K562 (cell line): ENCODE measurements around the gene PIP4K2C. TPM values are rescaled to one million over a fixed set of nuclear protein-coding genes. Genes with fewer than 3 reads are reported as not detected.

Experiments used
- ATAC-seq: fragments of 200-7000 bp; cut with Tn5 transposase; 3 replicates; pipeline ENCODE4 v1.9.1; 2020; ENCODE audit warnings: moderate library complexity
- BruUV-seq: library from RNA; stranded (reverse); fragments of 400-500 nt; replicated peaks from 2 replicates; lab custom pipeline; 2021; lab: Mats Ljungman, UMichigan
- CTCF ChIA-PET: fragments of 300-600 bp; formaldehyde crosslinking; extraction: SDS; loops from one replicate; lab custom pipeline; 2021; ENCODE audit warnings: low intra/inter-chr PET ratio; lab: Yijun Ruan, JAX
- POLR2A ChIA-PET: fragments of 300-600, 350-650 bp; sonication (Branson Sonifier 250); formaldehyde crosslinking; extraction: SDS; loops from one replicate; lab custom pipeline; 2021; ENCODE audit warnings: antibody characterized with exemption, inconsistent platforms; lab: Yijun Ruan, JAX
- DNase-seq, 4 experiments: peaks; one replicate each; pipeline versions ENCODE4 v3.0.0 to v3.0.0-alpha.2; 2011 to 2018; ENCODE audit warnings: low spot score in 3 of 4, mixed read lengths in 3 of 4; ENCODE audit errors: extremely low read depth in 1 of 4
- FAIRE-seq: peaks from 2 replicates; lab custom pipeline; 2011; peaks lifted over from hg19 to GRCh38; lab: Jason Lieb, UNC
- H2AFZ ChIP-seq: 2 replicates; pipeline ENCODE4 v1.6.0; 2011; ENCODE audit warnings: low read depth, low read length, control low read depth, inconsistent platforms
- H3K27ac ChIP-seq: fragments of 200-600 bp; 3 replicates; pipeline ENCODE4 v1.8.0; 2011; ENCODE audit warnings: low read depth, mild to moderate bottlenecking, control low read depth, inconsistent platforms, low read length, moderate library complexity, mixed read lengths; ENCODE audit errors: extremely low read depth
- H3K27me3 ChIP-seq, 2 experiments: fragments of 300-600 bp in 1 of 2; 2 replicates in 1 of 2; 3 replicates in 1 of 2; pipeline versions ENCODE4 v1.6.0 to v1.8.0; 2011; ENCODE audit warnings: inconsistent platforms in 2 of 2, low read length in 2 of 2, mild to moderate bottlenecking in 1 of 2, mixed read lengths in 1 of 2, moderate library complexity in 1 of 2; ENCODE audit not compliant: control insufficient read depth in 2 of 2, insufficient read depth in 2 of 2
- H3K36me3 ChIP-seq: fragments of 300-600 bp; 3 replicates; pipeline ENCODE4 v1.8.0; 2011; ENCODE audit warnings: mild to moderate bottlenecking, low read length, inconsistent platforms; ENCODE audit not compliant: control insufficient read depth, insufficient read depth
- H3K4me1 ChIP-seq, 2 experiments: fragments of 200-600 bp in 1 of 2; replicated peaks in 1 of 2; 2 replicates in 1 of 2; 3 replicates in 1 of 2; pipeline versions ENCODE4 v1.5.1 to v1.8.0; 2011; ENCODE audit warnings: inconsistent platforms in 2 of 2, low read length in 2 of 2, mild to moderate bottlenecking in 1 of 2, mixed read lengths in 1 of 2, moderate library complexity in 1 of 2; ENCODE audit not compliant: control insufficient read depth in 2 of 2, insufficient read depth in 2 of 2
- H3K4me2 ChIP-seq: 2 replicates; pipeline ENCODE4 v1.6.1; 2011; ENCODE audit warnings: low read length, control low read depth, inconsistent platforms, mixed read lengths; ENCODE audit not compliant: insufficient read depth
- H3K4me3 ChIP-seq: fragments of 200-600 bp; sonication (generic), shearing (Covaris generic); 2 replicates; pipeline ENCODE4 v1.5.1; 2016; ENCODE audit warnings: control low read depth, inconsistent platforms
- H3K79me2 ChIP-seq: fragments of 200-600 bp; 3 replicates; pipeline ENCODE4 v1.8.0; 2011; ENCODE audit warnings: low read length, inconsistent platforms; ENCODE audit not compliant: control insufficient read depth, insufficient read depth
- H3K9ac ChIP-seq, 2 experiments: 2 replicates each; pipeline versions ENCODE4 v1.6.0 to v1.6.1; 2011; ENCODE audit warnings: low read depth in 2 of 2, low read length in 2 of 2, control low read depth in 1 of 2, inconsistent platforms in 1 of 2, mild to moderate bottlenecking in 1 of 2, mixed read lengths in 1 of 2; ENCODE audit not compliant: insufficient read depth in 1 of 2
- H3K9me1 ChIP-seq: one replicate; pipeline ENCODE4 v1.6.0; 2011; ENCODE audit warnings: inconsistent platforms, mild to moderate bottlenecking, low read length, moderate library complexity; ENCODE audit not compliant: control insufficient read depth, insufficient read depth
- H3K9me3 ChIP-seq: replicated peaks from 2 replicates; pipeline ENCODE4 v1.5.1; 2011; ENCODE audit warnings: low read depth, low read length, inconsistent platforms; ENCODE audit not compliant: control insufficient read depth, insufficient read depth
- H4K20me1 ChIP-seq: replicated peaks from 2 replicates; pipeline ENCODE4 v1.6.1; 2011; ENCODE audit warnings: low read length, inconsistent platforms, mixed read lengths; ENCODE audit not compliant: control insufficient read depth, insufficient read depth
- FOS ChIP-seq: IDR thresholded peaks from 3 replicates; pipeline ENCODE4 v1.6.1; 2011; ENCODE audit not compliant: insufficient read length; ENCODE audit errors: extremely low read depth
- HEY1 ChIP-seq: fragments of 250-450 bp; sonication (Bioruptor Pico); IDR thresholded peaks from 2 replicates; pipeline ENCODE4 v1.5.0; 2020; ENCODE audit warnings: mild to moderate bottlenecking, moderate library complexity, borderline replicate concordance
- JUNB ChIP-seq: fragments of 450-650 bp; formaldehyde crosslinking; conservative IDR thresholded peaks from 2 replicates; pipeline ENCODE4 v1.4.0; 2020; ENCODE audit warnings: mild to moderate bottlenecking
- KDM4B ChIP-seq, 2 experiments: fragments of 450-650 bp in 1 of 2; sonication (generic) in 1 of 2; IDR thresholded peaks; 2 replicates each; pipeline ENCODE4 v1.6.1; 2016 to 2017; ENCODE audit warnings: borderline replicate concordance in 2 of 2, antibody characterized with exemption in 1 of 2, low read depth in 1 of 2, mild to moderate bottlenecking in 1 of 2
- MAFK ChIP-seq: IDR thresholded peaks from 2 replicates; pipeline ENCODE4 v1.6.1; 2011; ENCODE audit warnings: low read length, improper control_type of control experiment
- MXI1 ChIP-seq: IDR thresholded peaks from 2 replicates; pipeline ENCODE4 v1.6.1; 2011; ENCODE audit warnings: low read depth, mild to moderate bottlenecking, improper control_type of control experiment, low read length
- NFRKB ChIP-seq: fragments of 450-650 bp; IDR thresholded peaks from 2 replicates; pipeline ENCODE4 v1.6.1; 2016; ENCODE audit warnings: low read depth
- RNF2 ChIP-seq: sonication (generic); IDR thresholded peaks from 2 replicates; pipeline ENCODE4 v1.6.1; 2016
- TAL1 ChIP-seq: fragments of 450-650 bp; IDR thresholded peaks from 2 replicates; pipeline ENCODE4 v1.6.1; 2016; ENCODE audit warnings: mild to moderate bottlenecking
- U2AF2 ChIP-seq: fragments of 200-400 bp; formaldehyde crosslinking; optimal IDR thresholded peaks from 2 replicates; pipeline ENCODE3; 2017; ENCODE audit warnings: low read depth, mild to moderate bottlenecking, low read length
- ZEB2 ChIP-seq: fragments of 450-650 bp; IDR thresholded peaks from 2 replicates; pipeline ENCODE4 v1.6.1; 2016
- ZKSCAN1 ChIP-seq: fragments of 150-350 bp; IDR thresholded peaks from 2 replicates; pipeline ENCODE4 v1.6.1; 2016; ENCODE audit warnings: low read depth, low read length
- WGBS: fragments of 100-300 bp; shearing (Covaris generic); methylation state at CpG from one replicate; pipeline ENCODE4 v1.1.6; 2016; ENCODE audit warnings: low coverage, mixed read lengths; ENCODE audit not compliant: insufficient coverage; ENCODE audit errors: missing lambda C conversion rate; 5-methylcytosine and 5-hydroxymethylcytosine counted together
- in situ Hi-C: fragments of 300-500 bp; cut with MboI; formaldehyde crosslinking; loops from 4 replicates; pipeline ENCODE4 v1.15.0; 2018; ENCODE audit warnings: inconsistent platforms, mixed read lengths
- intact Hi-C: fragments of 100-400 bp; cut with micrococcal nuclease; formaldehyde crosslinking; loops from 2 replicates; pipeline ENCODE4 v1.14.2; 2022
- polyA plus RNA-seq, 8 experiments: library from polyadenylated mRNA; depleted of rRNA in 4 of 8; stranded (reverse) in 5 of 8; unstranded in 3 of 8; fragments of >200 nt; fragmentation: Nextera tagmentation in 2 of 8; fragmentation: Illumina TruSeq in 1 of 8; extraction: Ambion mirVana in 2 of 8; extraction: Trizol in 1 of 8; gene quantifications; 2 replicates each; pipeline versions ENCODE4 v1.2.1 to v1.2.3, GENCODE V29; 2011 to 2014; ENCODE audit warnings: inconsistent platforms in 1 of 8, missing spikeins in 1 of 8
- total RNA-seq, 7 experiments: library from RNA; depleted of rRNA in 6 of 7; stranded (reverse); fragments of >200 nt in 6 of 7; fragmentation: Illumina TruSeq in 2 of 7; extraction: Trizol in 2 of 7; gene quantifications; 2 replicates each; pipeline versions ENCODE4 v1.2.1 to v1.2.3, GENCODE V29; 2011 to 2021; ENCODE audit warnings: low replicate concordance in 1 of 7
- TF ChIP-seq, protein P1 (sequence below): fragments of 200-800 bp; sonication (Bioruptor generic); IDR thresholded peaks from 2 replicates; pipeline ENCODE4 v1.6.1; 2017; ENCODE audit warnings: missing genetic modification characterization, missing compliant biosample characterization
- TF ChIP-seq, protein P2 (sequence below): fragments of 450-650 bp; conservative IDR thresholded peaks from 2 replicates; pipeline ENCODE4 v1.6.1; 2016; ENCODE audit warnings: missing genetic modification characterization, low read depth, mild to moderate bottlenecking, control low read depth, missing compliant biosample characterization
- TF ChIP-seq, protein P3 (sequence below), 2 experiments: fragments of 450-650 bp; conservative IDR thresholded peaks; 2 replicates each; pipeline ENCODE4 v1.6.1; 2017; ENCODE audit warnings: mild to moderate bottlenecking in 2 of 2, moderate library complexity in 2 of 2
- TF ChIP-seq, protein P4 (sequence below): fragments of 450-650 bp; formaldehyde crosslinking; IDR thresholded peaks from 2 replicates; pipeline ENCODE4 v1.4.0; 2022; ENCODE audit warnings: mild to moderate bottlenecking, moderate library complexity

PIP4K2C gene
- total and polyA plus RNA-seq, 9 of the 15 experiments (the other 6 are each of a cell fraction or from before 2014, with no cell fraction given) = 9.0 to 41.4 (median 18.3) TPM

DNA sequence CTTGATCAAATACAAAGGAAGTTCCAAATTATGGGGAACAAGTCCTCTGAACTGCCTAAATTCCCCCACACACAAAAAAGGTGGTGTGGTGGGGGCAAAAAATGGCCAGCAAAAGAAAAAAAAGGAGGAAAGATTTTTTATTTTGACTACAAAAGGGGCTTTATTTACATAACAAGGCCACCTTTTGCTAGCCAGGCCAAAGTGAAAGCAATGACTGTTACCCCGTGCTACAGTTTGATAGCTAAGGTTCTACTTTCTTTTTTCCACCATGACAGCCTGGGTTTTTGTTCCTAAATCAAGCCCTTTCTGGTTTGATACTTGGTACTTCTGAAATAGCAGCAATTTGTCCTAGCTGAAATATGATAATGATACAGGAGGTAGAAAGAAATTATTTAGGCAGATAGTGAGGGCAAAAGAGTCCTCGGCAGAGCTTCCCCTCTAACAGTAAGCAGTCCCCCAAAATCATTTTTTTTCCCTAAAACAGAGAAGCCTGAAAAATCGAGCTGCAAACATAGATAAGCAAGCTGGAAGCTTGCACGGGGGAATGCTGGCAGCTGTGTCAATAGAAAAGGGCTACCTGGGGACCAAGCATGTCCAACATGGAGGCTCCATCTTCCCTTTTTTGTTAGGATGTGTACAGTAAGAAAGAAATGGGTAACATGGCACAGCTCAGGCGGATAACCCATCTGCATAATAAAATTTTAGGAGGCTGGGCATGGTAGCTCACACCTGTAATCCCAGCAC is 50.9 kb downstream of the PIP4K2C start:
- no peaks in the 10 kb centered on the region; the same call in 1 of the 2 replicates for H3K9me3 ChIP-seq
- ChIA-PET CTCF (no interaction called here), POLR2A (interaction anchor here (0.5 to 1.8 kb wide), 7 partner anchors 9 to 122 kb away, joined by 3 to 8 read pairs (median 3); partner anchors contain the start of genes B4GALNT1 and DDIT3)
- 10% methylated on average over 5 of the region's 5 CpGs for WGBS
- H3K79me2 ChIP-seq = no peaks in the 10 kb centered on the region
- ATAC-seq (peak; percentile 15; the same call in 1 of the 3 replicates), FAIRE-seq (peak; percentile 42), DNase-seq (peak in 1 of 4 experiments; percentile 48)
- H3K9me1 ChIP-seq = no peaks in the 10 kb centered on the region
- H4K20me1 ChIP-seq = no peaks in the 10 kb centered on the region
- no peak overlapping the region for H3K4me3 ChIP-seq
- peak overlapping the region; percentile 25; the same call in 1 of the 3 replicates for H3K27ac ChIP-seq
- H3K4me2 ChIP-seq = peak overlapping the region; percentile 27; the same call in 1 of the 2 replicates
- H3K36me3 ChIP-seq = no peaks in the 10 kb centered on the region
- H2AFZ ChIP-seq = peak overlapping the region; percentile 74
- BruUV-seq = no TSS peak
- no peak overlapping the region; a peak in 1 of 4 replicates for H3K9ac ChIP-seq
- H3K27me3 ChIP-seq = no peaks in the 10 kb centered on the region
- H3K4me1 ChIP-seq = peaks cover 7 to 22% of the 10 kb centered on the region in 2 experiments; a peak in 3 of 5 replicates
- in situ Hi-C loops = no loop called here
- intact Hi-C loops = no loop called here
- TF ChIP-seq HEY1 (CRISPR knock-in tag) (no peak), ZKSCAN1 (no peak), RNF2 (no peak), JUNB (CRISPR knock-in tag) (no peak), U2AF2 (no peak), FOS (no peak), MAFK (no peak), MXI1 (no peak), KDM4B (IDR thresholded peaks at IDR 0.05; ENCODE audit: borderline replicate concordance in 2 of 2, low read depth in 1 of 2) (no peak), NFRKB (no peak), ZEB2 (peak; percentile 49; the same call in 1 of the 2 replicates), TAL1 (peak; percentile 50)
- TF ChIP-seq, protein P1, sequence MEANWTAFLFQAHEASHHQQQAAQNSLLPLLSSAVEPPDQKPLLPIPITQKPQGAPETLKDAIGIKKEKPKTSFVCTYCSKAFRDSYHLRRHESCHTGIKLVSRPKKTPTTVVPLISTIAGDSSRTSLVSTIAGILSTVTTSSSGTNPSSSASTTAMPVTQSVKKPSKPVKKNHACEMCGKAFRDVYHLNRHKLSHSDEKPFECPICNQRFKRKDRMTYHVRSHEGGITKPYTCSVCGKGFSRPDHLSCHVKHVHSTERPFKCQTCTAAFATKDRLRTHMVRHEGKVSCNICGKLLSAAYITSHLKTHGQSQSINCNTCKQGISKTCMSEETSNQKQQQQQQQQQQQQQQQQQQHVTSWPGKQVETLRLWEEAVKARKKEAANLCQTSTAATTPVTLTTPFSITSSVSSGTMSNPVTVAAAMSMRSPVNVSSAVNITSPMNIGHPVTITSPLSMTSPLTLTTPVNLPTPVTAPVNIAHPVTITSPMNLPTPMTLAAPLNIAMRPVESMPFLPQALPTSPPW = no peak
- TF ChIP-seq, protein P2, sequence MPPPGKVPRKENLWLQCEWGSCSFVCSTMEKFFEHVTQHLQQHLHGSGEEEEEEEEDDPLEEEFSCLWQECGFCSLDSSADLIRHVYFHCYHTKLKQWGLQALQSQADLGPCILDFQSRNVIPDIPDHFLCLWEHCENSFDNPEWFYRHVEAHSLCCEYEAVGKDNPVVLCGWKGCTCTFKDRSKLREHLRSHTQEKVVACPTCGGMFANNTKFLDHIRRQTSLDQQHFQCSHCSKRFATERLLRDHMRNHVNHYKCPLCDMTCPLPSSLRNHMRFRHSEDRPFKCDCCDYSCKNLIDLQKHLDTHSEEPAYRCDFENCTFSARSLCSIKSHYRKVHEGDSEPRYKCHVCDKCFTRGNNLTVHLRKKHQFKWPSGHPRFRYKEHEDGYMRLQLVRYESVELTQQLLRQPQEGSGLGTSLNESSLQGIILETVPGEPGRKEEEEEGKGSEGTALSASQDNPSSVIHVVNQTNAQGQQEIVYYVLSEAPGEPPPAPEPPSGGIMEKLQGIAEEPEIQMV = no peak
- TF ChIP-seq, protein P3, sequence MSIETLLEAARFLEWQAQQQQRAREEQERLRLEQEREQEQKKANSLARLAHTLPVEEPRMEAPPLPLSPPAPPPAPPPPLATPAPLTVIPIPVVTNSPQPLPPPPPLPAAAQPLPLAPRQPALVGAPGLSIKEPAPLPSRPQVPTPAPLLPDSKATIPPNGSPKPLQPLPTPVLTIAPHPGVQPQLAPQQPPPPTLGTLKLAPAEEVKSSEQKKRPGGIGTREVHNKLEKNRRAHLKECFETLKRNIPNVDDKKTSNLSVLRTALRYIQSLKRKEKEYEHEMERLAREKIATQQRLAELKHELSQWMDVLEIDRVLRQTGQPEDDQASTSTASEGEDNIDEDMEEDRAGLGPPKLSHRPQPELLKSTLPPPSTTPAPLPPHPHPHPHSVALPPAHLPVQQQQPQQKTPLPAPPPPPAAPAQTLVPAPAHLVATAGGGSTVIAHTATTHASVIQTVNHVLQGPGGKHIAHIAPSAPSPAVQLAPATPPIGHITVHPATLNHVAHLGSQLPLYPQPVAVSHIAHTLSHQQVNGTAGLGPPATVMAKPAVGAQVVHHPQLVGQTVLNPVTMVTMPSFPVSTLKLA (conservative IDR thresholded peaks at IDR 0.05) = 0 out of 4 replicates have a peak, but pooled peaks of 1 of the 2 experiments have one; percentile 13
- TF ChIP-seq, protein P4, sequence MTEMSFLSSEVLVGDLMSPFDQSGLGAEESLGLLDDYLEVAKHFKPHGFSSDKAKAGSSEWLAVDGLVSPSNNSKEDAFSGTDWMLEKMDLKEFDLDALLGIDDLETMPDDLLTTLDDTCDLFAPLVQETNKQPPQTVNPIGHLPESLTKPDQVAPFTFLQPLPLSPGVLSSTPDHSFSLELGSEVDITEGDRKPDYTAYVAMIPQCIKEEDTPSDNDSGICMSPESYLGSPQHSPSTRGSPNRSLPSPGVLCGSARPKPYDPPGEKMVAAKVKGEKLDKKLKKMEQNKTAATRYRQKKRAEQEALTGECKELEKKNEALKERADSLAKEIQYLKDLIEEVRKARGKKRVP (CRISPR knock-in tag) = no peak
